Loucy (cell line): ENCODE data around the gene NACAD.
"Not testable (repeated sequence)": the region's sequence is repeated elsewhere in the genome, so short reads cannot be mapped to it uniquely, and the experiment has no call there.

Experiments
- H2AFZ ChIP-seq: fragments of 200-600 bp; sonication (generic); 2 replicates; pipeline ENCODE4 v1.6.0; 2016; ENCODE audit warnings: antibody characterized with exemption, mild to moderate bottlenecking, low read length, moderate library complexity
- H3F3A ChIP-seq: fragments of 200-600 bp; 2 replicates; pipeline ENCODE4 v1.6.0; 2016; ENCODE audit warnings: antibody characterized with exemption, low read depth, mild to moderate bottlenecking
- H3K27me3 ChIP-seq: fragments of 200-600 bp; sonication (generic); 2 replicates; pipeline ENCODE4 v1.6.1; 2014; ENCODE audit warnings: low read length, mild to moderate bottlenecking; ENCODE audit not compliant: insufficient read depth, poor library complexity, severe bottlenecking
- H3K36me3 ChIP-seq: fragments of 200-600 bp; sonication (generic); 2 replicates; pipeline ENCODE4 v1.6.1; 2016; ENCODE audit warnings: low read length; ENCODE audit not compliant: insufficient read depth
- H3K4me1 ChIP-seq: fragments of 200-600 bp; sonication (generic); 2 replicates; pipeline ENCODE4 v1.5.1; 2014; ENCODE audit warnings: low read length, mild to moderate bottlenecking; ENCODE audit not compliant: insufficient read depth, poor library complexity, severe bottlenecking
- H3K4me2 ChIP-seq: fragments of 200-600 bp; sonication (generic); 2 replicates; pipeline ENCODE4 v1.6.0; 2014; ENCODE audit warnings: antibody characterized with exemption, low read length, low read depth, mild to moderate bottlenecking; ENCODE audit not compliant: poor library complexity, severe bottlenecking
- H3K4me3 ChIP-seq: fragments of 200-600 bp; sonication (generic); 2 replicates; pipeline ENCODE4 v1.5.1; 2014; ENCODE audit warnings: low read length, mild to moderate bottlenecking, mixed read lengths; ENCODE audit not compliant: poor library complexity, severe bottlenecking
- H3K79me2 ChIP-seq: fragments of 200-600 bp; sonication (generic); 2 replicates; pipeline ENCODE4 v1.6.1; 2014; ENCODE audit warnings: low read length; ENCODE audit not compliant: insufficient read depth
- H3K9ac ChIP-seq: fragments of 200-600 bp; sonication (generic); 2 replicates; pipeline ENCODE4 v1.6.0; 2014; ENCODE audit warnings: mild to moderate bottlenecking, low read depth, low read length, moderate library complexity; ENCODE audit not compliant: poor library complexity, severe bottlenecking
- H3K9me2 ChIP-seq: fragments of 200-600 bp; sonication (generic); replicated peaks from 2 replicates; pipeline ENCODE4 v1.6.1; 2016; ENCODE audit warnings: low read depth, low read length, mixed read lengths
- H3K9me3 ChIP-seq: fragments of 200-600 bp; sonication (generic); 2 replicates; pipeline ENCODE4 v1.6.1; 2014; ENCODE audit warnings: mild to moderate bottlenecking, antibody characterized with exemption, low read length, low read depth; ENCODE audit not compliant: insufficient read depth
- H4K20me1 ChIP-seq: fragments of 200-600 bp; sonication (generic); 2 replicates; pipeline ENCODE4 v1.6.0; 2014; ENCODE audit warnings: antibody characterized with exemption, low read length, mild to moderate bottlenecking; ENCODE audit not compliant: insufficient read depth, poor library complexity, severe bottlenecking
- CTCF ChIP-seq: fragments of 200-600 bp; sonication (generic); conservative IDR thresholded peaks from 2 replicates; pipeline ENCODE4 v1.5.1; 2014; ENCODE audit warnings: mild to moderate bottlenecking, antibody characterized with exemption, low read length
- EZH2phosphoT487 ChIP-seq: fragments of 200-600 bp; IDR thresholded peaks from 2 replicates; pipeline ENCODE4 v1.6.1; 2018; ENCODE audit warnings: antibody characterized with exemption, mild to moderate bottlenecking, moderate library complexity, borderline replicate concordance

NACAD gene

DNA sequence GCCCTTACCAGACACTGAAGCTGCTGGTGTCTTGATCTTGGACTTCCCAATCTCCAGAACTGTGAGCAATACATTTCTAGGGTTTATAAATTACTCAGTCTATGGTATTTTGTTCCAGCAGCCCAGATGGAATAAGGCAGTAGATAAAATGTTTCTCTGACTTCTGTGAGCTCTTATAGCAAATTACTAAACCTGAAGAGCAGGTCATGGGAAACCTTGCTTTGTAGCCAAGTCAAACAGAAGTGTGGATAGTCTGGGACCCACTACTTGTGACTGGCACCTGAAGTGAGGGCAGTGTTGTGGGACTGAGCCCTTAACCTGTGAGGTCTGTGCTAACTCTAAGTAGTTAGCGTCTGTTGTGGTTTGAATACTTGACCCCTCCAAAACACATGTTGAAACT, 27.3 kb upstream of the NACAD start:
- Histone ChIP-seq H3K9me3 (no peaks in the 10 kb centered on the region), H4K20me1 (peaks cover under 1% of the 10 kb centered on the region), H3F3A (no peaks in the 10 kb centered on the region; the same call in 1 of the 2 replicates), H3K4me1 (peaks cover 8% of the 10 kb centered on the region), H3K4me2 (no peak overlapping the region), H3K79me2 (peaks cover 12% of the 10 kb centered on the region), H3K4me3 (no peak overlapping the region), H3K9ac (no peak overlapping the region), H3K36me3 (no peaks in the 10 kb centered on the region), H2AFZ (no peak overlapping the region), H3K9me2 (no peaks in the 10 kb centered on the region), H3K27me3 (no peaks in the 10 kb centered on the region)
- TF ChIP-seq EZH2phosphoT487 (no peak), CTCF (no peak)

GRCh38 chr7:45114926-45115325, 26.2 kb upstream of the NACAD start:
- TF ChIP-seq CTCF: no peak
- no peak for TF ChIP-seq EZH2phosphoT487
- no peak overlapping the region for H3K4me2 ChIP-seq

GRCh38 chr7:45114257-45114656, 25.5 kb upstream of the NACAD start:
- H3K4me2 ChIP-seq, H2AFZ ChIP-seq, H3K27me3 ChIP-seq, H3K4me3 ChIP-seq, H3F3A ChIP-seq, H3K9me3 ChIP-seq, H3K36me3 ChIP-seq, H3K9me2 ChIP-seq, H3K9ac ChIP-seq: not testable (repeated sequence)
- Histone ChIP-seq H4K20me1 (peaks cover 13% of the 10 kb centered on the region), H3K79me2 (peaks cover 30% of the 10 kb centered on the region), H3K4me1 (peaks cover 22% of the 10 kb centered on the region)

More at GRCh38 chr7:45114926-45115325, 26.2 kb upstream of the NACAD start:
- H3K9me2 ChIP-seq: no peaks in the 10 kb centered on the region
- no peak overlapping the region for H3K9ac ChIP-seq
- no peaks in the 10 kb centered on the region for H3K36me3 ChIP-seq
- peaks cover 9% of the 10 kb centered on the region for H4K20me1 ChIP-seq
- H3F3A ChIP-seq: peaks cover 4% of the 10 kb centered on the region; the same call in 1 of the 2 replicates
- peaks cover 17% of the 10 kb centered on the region for H3K4me1 ChIP-seq
- H2AFZ ChIP-seq: no peak overlapping the region
- H3K79me2 ChIP-seq: peaks cover 23% of the 10 kb centered on the region
- no peaks in the 10 kb centered on the region for H3K27me3 ChIP-seq
- H3K4me3 ChIP-seq: no peak overlapping the region
- no peaks in the 10 kb centered on the region for H3K9me3 ChIP-seq

DNA sequence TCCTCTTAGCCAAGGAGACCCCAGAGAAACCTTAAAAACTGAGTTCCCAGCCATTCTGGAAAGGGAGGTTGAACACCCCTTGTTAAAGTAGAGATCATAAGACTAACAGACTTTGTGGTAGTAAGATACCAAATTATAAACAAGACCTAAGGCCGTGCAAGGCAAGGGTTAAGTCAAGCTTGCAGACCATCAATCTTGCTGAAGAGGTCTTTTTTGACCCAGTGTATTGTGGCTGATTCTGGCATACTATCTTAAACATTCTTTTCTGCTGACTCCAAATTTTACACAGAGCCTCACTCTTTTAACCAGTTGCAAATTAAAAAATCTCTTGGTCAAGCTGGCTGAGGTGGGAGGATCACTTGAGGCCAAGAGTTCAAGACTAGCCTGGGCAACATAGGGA, 23.9 kb upstream of the NACAD start:
- Histone ChIP-seq H3K4me3 (peak overlapping the region; percentile 78), H3K36me3 (peaks cover 15% of the 10 kb centered on the region; the same call in 1 of the 2 replicates), H2AFZ (no peak overlapping the region), H3K9ac (peak overlapping the region; percentile 94), H3K27me3 (no peaks in the 10 kb centered on the region), H4K20me1 (peaks cover 29% of the 10 kb centered on the region), H3K4me1 (peaks cover 38% of the 10 kb centered on the region), H3K9me2 (no peaks in the 10 kb centered on the region), H3K79me2 (peaks cover 46% of the 10 kb centered on the region), H3F3A (peaks cover 4% of the 10 kb centered on the region; the same call in 1 of the 2 replicates), H3K9me3 (no peaks in the 10 kb centered on the region), H3K4me2 (peak overlapping the region; percentile 67)
- TF ChIP-seq EZH2phosphoT487 (no peak), CTCF (no peak)
